ENCODE data around the gene ARL5C.
A peak's percentile ranks its signal among the peaks of the same experiment; 100 is the strongest.

ARL5C gene

GRCh38 chr17:39165841-39166349 is at the start of gene ARL5C:
Gene ARL5C (minus strand): TSS chr17:39166161. CDS start chr17:39165760, 401 bp downstream.
- DNase-seq: no peak

- no peak for DNase-seq
Observed at GRCh38 chr17:39213852-39214251, 47.9 kb upstream of the ARL5C start.

GRCh38 chr17:39212841-39213480 is 47.0 kb upstream of the ARL5C start:
- DNase-seq: no peak

GRCh38 chr17:39212195-39212810 is 46.3 kb upstream of the ARL5C start:
- DNase-seq: no peak

- DNase-seq: no peak
Observed at GRCh38 chr17:39210093-39210434, 44.1 kb upstream of the ARL5C start.

- no peak for DNase-seq
Observed at GRCh38 chr17:39209317-39210092, 43.5 kb upstream of the ARL5C start.

GRCh38 chr17:39208893-39209292 is 42.9 kb upstream of the ARL5C start:
- DNase-seq: no peak

- no peak for DNase-seq
Observed at GRCh38 chr17:39208136-39208535, 42.2 kb upstream of the ARL5C start.

- no peak for DNase-seq
Observed at GRCh38 chr17:39205112-39205526, 39.2 kb upstream of the ARL5C start.

GRCh38 chr17:39204245-39204644 is 38.3 kb upstream of the ARL5C start:
- DNase-seq: no peak

GRCh38 chr17:39200957-39201510 is 35.1 kb upstream of the ARL5C start:
- DNase-seq: no peak

GRCh38 chr17:39200070-39200879 is 34.3 kb upstream of the ARL5C start, which contains the start of gene RPL19:
Gene RPL19 (plus strand): TSS chr17:39200283. CDS start chr17:39200345, 62 bp downstream.
- peak; percentile 87 for DNase-seq

GRCh38 chr17:39199820-39200069 is 33.8 kb upstream of the ARL5C start:
- no peak for DNase-seq

GRCh38 chr17:39198186-39198566 is 32.2 kb upstream of the ARL5C start:
- no peak for DNase-seq

- no peak for DNase-seq
Observed at GRCh38 chr17:39197380-39198185, 31.6 kb upstream of the ARL5C start, which contains the start of gene CACNB1. Gene CACNB1 (minus strand): TSS chr17:39197669. CDS start chr17:39197495, 174 bp downstream.

GRCh38 chr17:39196808-39197291 is 30.9 kb upstream of the ARL5C start:
- DNase-seq: no peak

- no peak for DNase-seq
Observed at GRCh38 chr17:39196241-39196807, 30.4 kb upstream of the ARL5C start.

- no peak for DNase-seq
Observed at GRCh38 chr17:39195568-39196160, 29.7 kb upstream of the ARL5C start.

- DNase-seq: no peak
Observed at GRCh38 chr17:39194985-39195524, 29.1 kb upstream of the ARL5C start.

Measured in NCI-H2081 treated with DMSO at 0.1 percent for 48 hours (cell line).